Lower leg skin (tissue), 3 donors: ENCODE results near the gene CAPNS1.

Experiments used
- CTCF ChIP-seq, 3 donors: fragments of 450-650 bp; IDR thresholded peaks; one replicate each; pipeline ENCODE4 v1.5.1; 2016; ENCODE audit warnings: antibody characterized with exemption in 3 of 3, mild to moderate bottlenecking in 3 of 3, moderate library complexity in 2 of 3
- POLR2A ChIP-seq, 2 donors: fragments of 450-650 bp; IDR thresholded peaks; one replicate each; pipeline ENCODE4 v1.6.1; 2016 to 2017; ENCODE audit warnings: antibody characterized with exemption in 2 of 2, mild to moderate bottlenecking in 1 of 2, moderate library complexity in 1 of 2

- TF ChIP-seq CTCF (IDR thresholded peaks at IDR 0.05) = no peak
- no peak for TF ChIP-seq POLR2A (IDR thresholded peaks at IDR 0.05)
These were observed 40.6 kb upstream of the CAPNS1 start for GRCh38 chr19:36099166-36099785.
